Hepatocyte (in vitro differentiated cells): ENCODE measurements around the gene SPDEF. TPM values are rescaled to one million over a fixed set of nuclear protein-coding genes. Genes with fewer than 3 reads are reported as not detected.

Experiments
- DNase-seq: peaks from one replicate; pipeline ENCODE4 v3.0.0-alpha.2; 2016; ENCODE audit warnings: low spot score
- H2AFZ ChIP-seq: fragments of 200-600 bp; sonication (generic); 2 replicates; pipeline ENCODE4 v1.6.0; 2016; ENCODE audit warnings: antibody characterized with exemption, mild to moderate bottlenecking
- H3K27ac ChIP-seq: fragments of 200-600 bp; sonication (generic); 2 replicates; pipeline ENCODE4 v1.5.1; 2016; ENCODE audit warnings: mild to moderate bottlenecking
- H3K27me3 ChIP-seq: fragments of 200-600 bp; sonication (generic); 2 replicates; pipeline ENCODE4 v1.6.1; 2016
- H3K36me3 ChIP-seq: fragments of 200-600 bp; sonication (generic); replicated peaks from 2 replicates; pipeline ENCODE4 v1.5.1; 2016; ENCODE audit warnings: low read depth; ENCODE audit not compliant: insufficient read depth
- H3K4me1 ChIP-seq: fragments of 200-600 bp; sonication (generic); 2 replicates; pipeline ENCODE4 v1.5.1; 2016; ENCODE audit warnings: mild to moderate bottlenecking, moderate library complexity; ENCODE audit not compliant: insufficient read depth
- H3K4me2 ChIP-seq: fragments of 200-600 bp; sonication (generic); 2 replicates; pipeline ENCODE4 v1.6.0; 2016
- H3K4me3 ChIP-seq: fragments of 200-600 bp; sonication (generic); 2 replicates; pipeline ENCODE4 v1.5.1; 2016; ENCODE audit warnings: mild to moderate bottlenecking
- H3K79me2 ChIP-seq: fragments of 200-600 bp; sonication (generic); 2 replicates; pipeline ENCODE4 v1.6.0; 2017; ENCODE audit warnings: mild to moderate bottlenecking
- H3K9me2 ChIP-seq: fragments of 200-600 bp; sonication (generic); replicated peaks from 2 replicates; pipeline ENCODE4 v1.6.0; 2017; ENCODE audit warnings: mild to moderate bottlenecking; ENCODE audit not compliant: insufficient read depth
- H3K9me3 ChIP-seq: fragments of 200-600 bp; sonication (generic); 2 replicates; pipeline ENCODE4 v1.5.1; 2016; ENCODE audit warnings: low read depth, mild to moderate bottlenecking
- H4K20me1 ChIP-seq: fragments of 200-600 bp; sonication (generic); 2 replicates; pipeline ENCODE4 v1.6.0; 2016; ENCODE audit warnings: mild to moderate bottlenecking; ENCODE audit not compliant: insufficient read depth, poor library complexity, severe bottlenecking
- CTCF ChIP-seq: fragments of 200-600 bp; sonication (generic); IDR thresholded peaks from 2 replicates; pipeline ENCODE4 v1.5.1; 2016; ENCODE audit warnings: antibody characterized with exemption, mild to moderate bottlenecking; ENCODE audit not compliant: poor library complexity
- EZH2 ChIP-seq: fragments of 200-600 bp; sonication (generic); IDR thresholded peaks from 2 replicates; pipeline ENCODE4 v1.6.1; 2016; ENCODE audit warnings: antibody characterized with exemption, mild to moderate bottlenecking, borderline replicate concordance
- EZH2phosphoT487 ChIP-seq: fragments of 200-600 bp; sonication (generic); IDR thresholded peaks from one replicate; pipeline ENCODE4 v1.6.1; 2018; ENCODE audit warnings: antibody characterized with exemption, mild to moderate bottlenecking, low read depth, moderate library complexity; ENCODE audit not compliant: unreplicated experiment, severe bottlenecking
- WGBS: methylation state at CpG from one replicate; pipeline ENCODE4 v1.1.6; 2016; ENCODE audit warnings: low lambda C conversion rate; ENCODE audit errors: missing lambda C conversion rate; 5-methylcytosine and 5-hydroxymethylcytosine counted together
- polyA plus RNA-seq: library from polyadenylated mRNA; unstranded; fragments of >200 nt; fragmentation: Nextera tagmentation; extraction: Ambion mirVana; gene quantifications from 2 replicates; pipeline ENCODE4 v1.2.1, GENCODE V29; 2016
- total RNA-seq: library from RNA; depleted of rRNA; stranded (reverse); fragments of >200 nt; gene quantifications from 2 replicates; pipeline ENCODE4 v1.2.3, GENCODE V29; 2014

SPDEF gene
- total and polyA plus RNA-seq, 2 experiments from 2014 or later = 0.80 to 1.5 TPM

GRCh38 chr6:34569361-34569973, 13.3 kb upstream of the SPDEF start:
- Histone ChIP-seq H4K20me1 (no peaks in the 10 kb centered on the region), H3K4me1 (no peaks in the 10 kb centered on the region), H3K4me2 (no peak overlapping the region), H3K27me3 (no peaks in the 10 kb centered on the region), H3K36me3 (no peaks in the 10 kb centered on the region), H3K27ac (no peak overlapping the region), H3K4me3 (no peak overlapping the region), H3K79me2 (no peaks in the 10 kb centered on the region), H3K9me3 (no peaks in the 10 kb centered on the region), H2AFZ (no peak overlapping the region), H3K9me2 (no peaks in the 10 kb centered on the region)
- WGBS = 86% methylated on average over 5 of the region's 5 CpGs
- no peak for TF ChIP-seq EZH2
- no peak for TF ChIP-seq EZH2phosphoT487
- TF ChIP-seq CTCF = no peak
- DNase-seq = no peak

GRCh38 chr6:34568341-34569201, 12.4 kb upstream of the SPDEF start:
- H3K79me2 ChIP-seq = no peaks in the 10 kb centered on the region
- TF ChIP-seq EZH2 (no peak), CTCF (no peak), EZH2phosphoT487 (no peak)
- H3K27me3 ChIP-seq = no peaks in the 10 kb centered on the region
- no peaks in the 10 kb centered on the region for H4K20me1 ChIP-seq
- no peak overlapping the region for H3K4me3 ChIP-seq
- no peaks in the 10 kb centered on the region for H3K9me3 ChIP-seq
- H3K4me2 ChIP-seq = no peak overlapping the region
- no peak overlapping the region for H3K27ac ChIP-seq
- WGBS = 75% methylated on average over 12 of the region's 12 CpGs
- DNase-seq = no peak
- no peaks in the 10 kb centered on the region for H3K4me1 ChIP-seq
- H3K36me3 ChIP-seq = no peaks in the 10 kb centered on the region
- no peaks in the 10 kb centered on the region for H3K9me2 ChIP-seq
- no peak overlapping the region for H2AFZ ChIP-seq

GRCh38 chr6:34566830-34567546, 10.9 kb upstream of the SPDEF start:
- Histone ChIP-seq H3K4me3 (no peak overlapping the region), H3K9me3 (no peaks in the 10 kb centered on the region), H3K79me2 (no peaks in the 10 kb centered on the region), H2AFZ (no peak overlapping the region), H3K36me3 (no peaks in the 10 kb centered on the region), H3K27me3 (no peaks in the 10 kb centered on the region), H3K4me2 (no peak overlapping the region), H3K9me2 (no peaks in the 10 kb centered on the region), H3K4me1 (no peaks in the 10 kb centered on the region), H4K20me1 (no peaks in the 10 kb centered on the region), H3K27ac (no peak overlapping the region)
- TF ChIP-seq EZH2phosphoT487 (no peak), EZH2 (no peak), CTCF (no peak)
- 83% methylated on average over 14 of the region's 14 CpGs for WGBS
- no peak for DNase-seq
